ENCODE data around the gene MAD1L1.
A peak's percentile ranks its signal among the peaks of the same experiment; 100 is the strongest.

The MAD1L1 gene

DNA sequence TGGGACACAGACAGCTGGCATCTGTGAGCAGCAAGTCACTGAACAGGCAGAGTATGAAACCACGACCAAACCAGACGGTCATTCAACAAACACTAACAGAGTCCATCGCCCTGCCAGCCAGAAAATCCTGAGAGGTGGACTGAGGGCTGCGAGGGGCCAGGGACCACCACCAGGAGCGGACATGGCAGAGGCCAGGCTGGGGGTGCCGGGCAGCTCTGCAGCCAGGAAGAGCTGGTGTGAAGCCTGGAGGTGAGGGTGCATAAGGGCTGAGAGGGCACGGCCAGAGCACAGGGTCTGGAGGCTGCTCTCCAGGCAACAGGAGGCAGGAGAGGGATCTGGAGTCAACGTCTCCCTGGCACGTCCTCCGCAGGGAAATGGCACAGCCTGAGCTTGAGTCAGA is 15.5 kb downstream of the MAD1L1 start:
- DNase-seq = no peak

DNA sequence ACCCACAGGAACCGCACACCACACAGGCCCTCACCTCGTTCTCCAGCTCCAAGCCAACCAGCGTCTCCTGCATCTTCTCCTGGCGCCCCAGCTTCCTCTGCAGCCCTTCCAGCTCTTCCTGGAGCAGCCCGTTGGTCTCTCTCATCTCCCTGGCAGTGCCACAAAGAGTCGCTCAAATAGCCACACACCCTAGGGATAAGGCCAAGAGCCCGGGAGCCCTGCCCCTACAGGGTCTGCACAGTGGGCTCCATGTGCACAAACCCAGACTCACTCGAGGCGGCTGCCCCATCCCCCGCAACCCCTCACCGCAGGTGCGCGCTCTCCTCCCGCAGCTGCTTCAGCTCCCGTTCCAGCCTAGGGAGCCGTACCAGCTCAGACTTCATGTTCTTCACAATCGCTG is 16.9 kb downstream of the MAD1L1 start:
- no peak for DNase-seq

DNA sequence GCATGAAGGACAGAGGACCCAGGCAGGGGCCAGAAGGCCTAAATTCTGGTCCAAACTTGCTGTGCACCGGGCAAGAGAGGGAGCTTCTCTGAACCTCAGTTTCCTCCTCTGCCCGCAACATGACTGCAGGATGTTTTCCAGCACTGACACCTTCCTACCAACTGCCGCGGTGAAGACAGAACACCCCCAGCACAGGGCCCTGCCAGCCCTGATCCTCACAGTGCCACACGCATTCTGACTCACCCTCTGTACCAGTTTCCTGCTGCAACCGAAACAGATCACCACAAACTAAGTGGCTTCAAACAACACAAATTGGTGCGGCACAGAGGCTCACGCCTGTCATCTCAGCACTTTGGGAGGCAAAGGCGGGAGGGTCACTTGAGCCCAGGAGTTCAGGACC is 18.1 kb downstream of the MAD1L1 start:
- DNase-seq = no peak

DNA sequence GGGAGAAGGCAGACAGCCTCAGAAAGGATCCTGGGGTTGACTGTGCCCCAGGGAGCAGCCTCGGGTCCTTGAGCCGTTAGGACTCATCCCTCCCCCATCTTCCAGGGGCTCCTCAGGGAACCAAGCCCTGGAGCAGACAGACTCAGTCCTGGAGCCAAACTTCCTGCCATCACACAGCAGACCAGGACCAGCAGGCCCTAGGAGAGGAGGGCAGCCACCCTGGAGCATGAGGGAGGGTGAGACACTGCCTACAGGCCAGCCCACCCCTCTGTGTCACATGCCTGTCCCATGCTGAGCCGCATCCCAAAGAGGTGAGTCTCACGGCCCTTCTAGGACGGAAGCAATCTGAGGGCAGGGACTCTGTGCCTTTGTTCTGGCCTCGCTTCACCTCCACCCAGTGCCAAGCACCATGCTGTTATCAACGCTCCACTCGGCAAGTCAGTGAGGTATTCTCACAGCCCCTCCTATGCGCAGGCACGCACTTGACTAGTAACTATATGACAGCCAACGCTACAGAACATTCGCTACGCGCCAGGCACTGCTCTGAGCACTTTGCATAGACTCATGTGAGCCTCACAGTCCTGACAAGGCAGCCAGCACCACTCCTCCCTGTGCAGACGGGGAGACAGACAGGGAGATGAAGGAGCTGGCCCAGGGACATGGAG is 19.1 kb downstream of the MAD1L1 start:
- DNase-seq = no peak

DNA sequence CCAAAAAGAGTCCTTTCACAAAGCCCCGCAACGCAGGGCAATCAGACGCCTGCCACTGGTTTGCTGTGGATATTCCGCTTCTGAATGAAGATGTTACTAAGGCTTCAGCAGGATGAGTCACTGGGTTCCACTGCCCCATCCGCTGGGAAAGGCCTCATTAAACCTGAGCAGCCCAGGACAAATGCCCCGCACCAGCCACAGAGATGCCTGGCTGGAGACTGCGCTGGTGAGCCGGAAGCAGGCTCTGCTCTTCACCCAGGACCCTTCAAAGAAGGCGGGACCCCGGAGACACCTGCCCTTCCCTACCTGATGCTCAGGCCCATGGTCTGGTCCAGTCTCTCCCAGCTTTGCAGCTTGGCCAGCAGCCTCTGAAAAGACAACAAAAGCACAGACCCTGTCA is 19.8 kb downstream of the MAD1L1 start:
- DNase-seq = no peak

DNA sequence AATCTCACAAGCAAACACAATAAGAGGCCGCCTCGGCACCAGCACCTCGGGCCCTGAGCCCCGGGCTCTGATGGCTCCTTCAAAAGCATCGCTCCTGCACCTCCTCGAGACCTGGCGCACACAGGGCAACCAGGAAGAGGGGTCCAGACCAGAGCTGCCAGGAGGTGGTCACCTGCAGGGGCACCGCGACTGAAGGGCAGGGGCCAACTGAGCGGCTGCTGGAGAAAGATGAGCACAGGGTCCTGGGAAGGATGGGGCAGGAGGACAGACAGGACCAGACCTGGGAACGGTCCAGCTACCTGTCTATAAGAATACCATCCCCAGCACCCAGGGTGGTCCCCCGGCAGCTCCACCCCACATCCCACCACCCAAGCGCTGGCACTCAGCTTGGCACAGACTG is 20.8 kb downstream of the MAD1L1 start:
- DNase-seq = no peak

DNA sequence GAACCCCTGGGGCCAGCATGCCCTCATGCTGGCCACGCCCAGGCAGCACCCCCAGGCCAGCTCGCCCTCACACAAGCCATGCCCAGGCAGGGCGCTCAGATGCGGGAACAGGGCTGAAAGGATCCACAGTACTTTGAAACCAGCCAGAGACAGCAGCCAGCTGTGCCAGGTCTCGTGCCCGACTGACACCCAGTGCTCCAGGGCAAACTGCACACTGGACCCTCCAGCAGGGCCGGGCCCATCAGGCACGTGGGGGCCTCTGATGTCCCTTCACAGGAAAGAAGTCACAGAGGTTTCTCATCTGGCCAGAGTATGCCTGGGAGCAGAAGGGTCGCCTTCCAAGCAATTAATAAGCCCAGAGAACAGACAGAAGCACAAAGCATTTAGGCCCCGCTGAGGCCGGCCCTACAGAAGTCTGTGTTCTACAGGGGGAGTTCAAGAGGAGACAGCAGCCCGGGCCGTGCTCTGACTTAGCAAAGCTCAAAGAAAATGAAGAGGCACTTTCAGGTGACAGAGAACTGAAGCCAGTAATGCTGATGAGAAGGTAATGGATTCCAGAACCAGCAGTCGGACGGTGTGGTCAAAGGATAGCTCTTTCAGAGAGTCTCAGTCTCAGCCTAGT is 21.4 kb downstream of the MAD1L1 start:
- DNase-seq = no peak

DNA sequence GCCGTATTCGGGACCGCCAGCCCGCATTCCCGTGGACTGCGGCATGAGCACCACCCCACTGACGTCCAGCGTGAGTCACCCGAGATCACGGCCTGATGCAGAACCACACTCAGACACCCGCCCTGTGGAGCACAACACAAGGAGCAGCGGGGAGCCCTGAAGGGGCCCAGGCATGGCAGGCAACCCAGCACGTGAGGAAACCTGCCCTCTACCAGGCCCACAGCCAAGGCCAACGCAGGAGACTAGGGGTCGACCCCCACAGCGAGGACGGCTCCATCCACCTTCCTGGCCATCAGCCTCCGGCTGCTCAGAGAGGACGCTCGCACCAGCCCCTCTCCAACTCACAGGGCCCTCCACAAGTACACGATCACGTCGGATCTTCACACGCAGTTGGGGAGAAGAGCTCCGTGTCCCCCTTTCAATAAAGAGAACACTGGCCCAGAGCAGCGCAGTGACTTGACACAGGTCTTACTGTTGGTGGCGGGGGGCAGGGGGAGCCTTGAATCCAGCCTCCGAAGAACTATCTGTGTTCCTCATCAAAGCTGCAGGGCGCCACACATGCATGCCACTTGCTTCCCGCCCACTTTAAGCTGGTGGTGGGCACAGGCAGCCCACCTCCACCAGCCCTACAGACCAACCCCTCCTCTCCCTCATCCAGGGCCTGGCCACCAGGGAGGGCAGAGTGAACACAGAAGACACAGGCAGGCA is 22.0 kb downstream of the MAD1L1 start:
- DNase-seq = no peak

DNA sequence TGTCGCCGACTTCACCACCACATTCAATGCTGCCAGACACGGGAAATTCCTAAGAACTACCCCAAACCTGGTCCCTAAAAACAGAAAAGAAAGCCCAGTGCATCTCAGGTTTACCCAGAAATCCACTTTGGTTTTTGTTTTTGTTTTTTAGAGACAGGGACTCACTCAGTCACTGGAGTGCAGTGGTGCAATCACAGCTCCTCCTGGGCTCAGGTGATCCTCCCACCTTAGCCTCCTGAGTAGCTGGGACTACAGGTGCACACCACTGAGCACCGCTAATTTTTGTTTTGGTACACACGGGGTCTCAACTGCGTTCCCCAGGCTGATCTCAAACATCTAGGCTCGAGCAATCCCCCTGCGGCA is 22.8 kb downstream of the MAD1L1 start:
- no peak for DNase-seq

DNA sequence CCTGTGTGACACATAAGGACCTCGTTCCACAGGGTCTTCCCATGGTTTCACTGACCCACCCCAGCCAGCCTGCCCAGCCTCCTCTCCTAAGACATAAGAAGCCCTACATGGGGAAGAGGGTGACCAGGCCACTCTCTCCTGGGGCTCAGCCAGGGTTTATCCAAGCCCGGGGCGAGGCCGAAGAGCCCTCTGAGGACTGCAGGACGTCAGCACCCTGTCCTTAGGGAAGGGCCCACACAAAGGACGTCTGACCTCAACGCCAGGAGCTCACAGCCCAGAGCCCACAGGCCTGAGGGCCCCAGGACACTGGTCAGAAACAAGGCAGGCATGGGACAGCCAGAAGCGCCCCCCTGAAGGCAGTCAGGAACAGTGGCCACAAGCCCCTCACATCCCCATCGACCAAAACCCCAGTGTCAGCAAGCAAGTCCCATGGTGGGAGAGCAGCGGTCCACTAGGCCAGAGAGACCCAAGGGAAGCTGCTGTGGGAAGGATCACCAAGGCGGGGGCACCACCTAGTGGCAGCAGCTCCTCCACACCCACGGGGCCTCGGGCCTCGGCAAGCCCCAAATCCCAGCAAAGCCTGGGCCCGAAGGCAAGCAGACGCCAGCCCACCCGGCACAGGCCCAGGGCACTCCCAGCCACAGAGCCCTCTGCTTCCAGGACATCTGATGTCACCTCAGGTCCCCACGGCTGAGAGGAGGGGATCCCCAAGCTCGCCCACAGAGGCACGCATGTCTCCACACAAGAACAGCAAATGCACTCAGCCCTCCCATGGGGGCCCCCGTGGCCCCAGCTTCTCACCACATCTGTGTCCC is 23.4 kb downstream of the MAD1L1 start:
- DNase-seq = peak in 13 of 14 donors; percentile 9 to 82 (median 34)

DNA sequence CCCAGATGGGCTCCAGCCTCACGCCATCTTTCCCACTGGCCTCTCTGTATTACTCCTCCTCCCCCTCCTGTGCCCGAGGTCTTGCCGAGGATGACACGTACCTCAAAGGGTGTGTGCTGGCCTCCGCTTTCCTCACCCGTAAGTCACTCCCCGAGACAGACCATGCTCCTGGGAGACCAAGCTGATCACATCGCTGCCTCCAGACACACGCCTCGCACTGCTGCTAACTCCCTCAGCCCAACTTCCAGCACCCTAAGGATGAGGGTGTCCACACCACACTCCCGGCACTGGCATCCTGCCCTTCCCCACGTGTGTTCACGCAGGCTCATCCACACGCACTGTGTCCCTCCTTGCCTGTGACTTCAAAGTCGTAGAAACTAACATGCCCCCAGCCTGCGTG is 24.0 kb downstream of the MAD1L1 start:
- no peak for DNase-seq

DNA sequence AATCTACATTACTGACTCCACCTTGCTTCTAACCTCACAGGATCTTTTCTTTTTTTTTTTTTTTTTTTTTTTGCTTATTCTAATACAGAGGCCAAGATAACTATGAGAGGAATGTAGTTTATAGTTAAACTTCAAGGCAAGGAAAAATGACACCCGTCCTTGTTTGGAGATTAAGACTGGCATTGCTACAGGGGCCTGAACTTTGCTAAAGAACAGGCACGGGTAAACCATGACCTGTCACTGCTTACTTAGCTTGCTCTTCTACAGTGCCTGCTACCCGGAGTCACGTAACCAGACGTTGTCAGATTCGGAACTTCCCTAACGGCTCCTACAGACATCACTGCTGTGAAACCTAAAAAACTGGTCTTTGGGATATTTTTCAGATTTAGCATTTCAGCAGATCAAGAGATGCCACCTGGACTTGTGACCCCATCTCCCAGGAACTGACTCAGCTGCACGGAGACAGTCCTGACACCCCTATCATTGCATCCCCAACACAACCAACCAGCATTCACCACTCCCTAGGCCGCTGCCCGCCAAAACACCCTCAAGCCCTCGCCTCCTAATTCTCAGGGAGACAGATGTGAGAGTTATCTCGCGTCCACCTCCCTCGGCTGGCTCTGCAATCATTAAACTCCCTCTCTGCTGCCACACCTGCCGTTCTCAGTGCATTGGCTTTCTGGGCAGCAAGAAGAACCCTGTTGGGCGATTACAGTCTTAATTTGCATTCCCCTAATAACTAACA is 27.5 kb downstream of the MAD1L1 start:
- no peak for DNase-seq

DNA sequence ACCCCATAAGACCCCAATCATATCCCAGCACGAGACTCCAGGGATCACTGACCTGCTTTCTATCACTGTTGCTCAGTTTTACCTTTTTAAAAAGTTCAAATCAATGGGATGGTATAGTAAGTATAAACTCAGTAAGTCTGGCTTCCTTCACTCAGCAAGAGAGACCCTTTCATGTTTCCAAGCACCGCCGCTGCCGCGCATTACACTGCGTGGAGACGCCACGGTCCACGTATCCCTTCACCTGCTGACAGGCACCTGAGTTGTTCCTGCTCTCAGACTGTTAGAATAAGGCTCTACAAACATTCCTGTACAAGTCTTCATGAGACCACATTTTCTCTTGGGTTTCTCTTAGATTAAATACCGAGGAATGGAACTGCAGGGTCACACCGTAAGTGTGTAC is 28.3 kb downstream of the MAD1L1 start:
- no peak for DNase-seq

DNA sequence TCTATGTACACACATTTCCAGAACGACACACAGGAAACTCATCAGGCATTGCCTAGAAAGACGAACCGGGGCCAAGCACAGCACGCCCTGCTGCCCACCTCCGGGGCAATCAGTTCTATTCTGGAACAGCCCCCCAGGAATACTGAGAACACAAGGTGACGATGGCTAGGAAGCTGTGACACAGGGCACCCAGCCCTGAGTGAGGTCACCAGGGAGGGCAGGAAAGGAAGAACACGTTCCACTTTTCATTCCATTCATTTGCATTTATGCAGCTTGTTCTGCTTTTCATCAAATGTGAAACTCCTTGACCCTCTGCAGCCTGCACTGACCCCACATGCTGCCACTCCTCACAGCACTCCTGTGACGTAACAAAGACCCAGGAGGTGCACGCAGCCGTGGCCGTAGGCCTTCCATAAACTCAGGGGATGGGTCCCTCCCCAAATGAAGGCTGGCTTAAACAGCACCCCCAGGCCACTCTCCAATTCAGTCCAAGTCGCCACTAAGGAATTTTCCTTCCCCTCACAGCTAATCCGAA is 28.9 kb downstream of the MAD1L1 start:
- peak in 1 of 14 donors; percentile 4 for DNase-seq

DNA sequence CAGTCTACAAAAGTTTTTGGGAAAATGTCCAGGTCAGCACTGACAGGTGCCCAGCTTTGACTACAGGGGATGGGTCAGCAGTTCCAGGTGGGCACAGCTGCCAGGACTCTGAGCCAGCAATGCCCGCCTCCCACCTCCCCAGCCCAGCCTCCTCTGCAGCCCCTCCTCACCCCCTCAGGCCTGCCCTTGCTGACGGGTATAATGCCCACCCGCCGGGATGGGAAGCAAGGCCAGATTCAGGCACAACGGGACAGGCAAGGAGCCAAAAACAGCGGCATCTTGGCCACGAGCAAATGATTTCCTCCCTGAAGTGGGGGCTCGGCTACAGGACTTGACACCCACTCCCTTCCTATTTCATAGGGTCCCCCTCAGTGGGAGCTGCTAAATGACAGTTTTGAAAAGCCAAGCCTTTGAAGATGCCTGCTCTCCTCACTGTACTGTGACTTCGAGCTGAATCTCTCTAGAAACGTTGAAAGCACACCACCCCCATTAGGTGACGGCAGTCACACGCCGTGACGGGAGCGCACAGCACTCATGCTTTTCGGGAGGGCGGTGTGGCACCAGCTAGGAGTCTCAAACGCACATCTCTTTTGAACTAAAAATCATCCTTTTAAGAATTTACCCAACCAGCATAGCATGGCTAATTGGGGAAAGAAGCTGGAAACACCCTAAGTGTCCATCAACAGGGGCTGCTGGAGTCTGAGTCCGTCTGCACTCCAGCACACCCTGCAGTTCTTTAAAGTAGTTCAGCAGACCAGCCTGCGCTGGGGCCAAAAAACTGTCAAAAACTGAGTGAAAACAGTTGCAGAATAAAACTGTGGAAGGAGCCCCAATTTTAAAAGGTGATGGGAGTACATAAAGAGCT is 29.6 kb downstream of the MAD1L1 start:
- no peak for DNase-seq

DNA sequence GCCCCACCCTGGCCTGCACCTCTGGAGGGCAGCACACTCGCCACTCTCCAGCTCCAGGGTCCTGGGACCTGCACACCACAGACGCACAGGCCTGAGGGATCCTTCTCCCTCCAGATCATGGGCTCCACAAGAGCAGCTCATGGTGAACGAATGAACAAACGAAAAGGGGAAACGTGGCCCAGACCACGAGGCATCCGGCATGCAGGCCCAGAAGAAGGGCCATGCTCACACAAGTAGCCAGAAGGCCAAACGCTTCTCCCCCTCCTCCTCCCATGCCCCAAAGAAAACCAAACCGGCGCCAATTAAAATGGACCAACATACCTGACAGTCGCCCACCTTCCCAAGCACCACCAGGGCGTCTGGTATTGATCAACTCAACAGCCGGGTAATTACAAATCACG is 30.4 kb downstream of the MAD1L1 start:
- DNase-seq = peak in 6 of 14 donors; percentile 24 to 44 (median 32)

DNA sequence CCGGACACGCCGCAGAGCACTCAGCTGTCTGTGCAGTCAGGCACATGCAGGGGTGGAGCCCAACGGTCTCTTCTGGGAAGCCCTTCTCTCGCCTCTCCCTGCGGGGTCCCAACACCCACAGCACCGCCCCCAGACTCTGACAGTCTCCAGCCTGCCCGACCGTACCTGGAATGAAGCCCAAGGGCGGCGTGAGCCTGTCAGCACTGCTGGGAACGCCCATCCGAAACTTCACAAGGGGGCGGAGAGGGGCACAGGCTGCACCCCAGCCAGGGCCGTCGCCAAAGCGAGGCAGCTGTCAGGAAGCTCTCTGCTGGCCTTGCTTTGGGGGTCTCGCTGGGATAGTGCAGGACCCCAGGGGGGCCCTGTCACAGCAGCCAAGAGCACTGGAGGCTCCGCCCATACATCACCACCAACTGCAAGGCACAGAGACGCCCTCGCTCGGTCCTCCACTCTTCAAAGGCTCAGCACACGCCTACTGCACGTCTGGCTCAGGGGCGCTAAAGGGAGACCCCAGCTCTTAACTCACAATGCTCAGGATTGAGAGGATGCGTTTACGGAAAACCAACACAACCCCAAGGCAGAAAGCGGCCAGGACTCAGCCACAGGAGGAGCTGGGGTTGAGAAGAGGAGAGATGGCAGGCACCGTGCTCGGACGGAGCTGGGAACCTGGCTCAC is 30.9 kb downstream of the MAD1L1 start:
- no peak for DNase-seq

DNA sequence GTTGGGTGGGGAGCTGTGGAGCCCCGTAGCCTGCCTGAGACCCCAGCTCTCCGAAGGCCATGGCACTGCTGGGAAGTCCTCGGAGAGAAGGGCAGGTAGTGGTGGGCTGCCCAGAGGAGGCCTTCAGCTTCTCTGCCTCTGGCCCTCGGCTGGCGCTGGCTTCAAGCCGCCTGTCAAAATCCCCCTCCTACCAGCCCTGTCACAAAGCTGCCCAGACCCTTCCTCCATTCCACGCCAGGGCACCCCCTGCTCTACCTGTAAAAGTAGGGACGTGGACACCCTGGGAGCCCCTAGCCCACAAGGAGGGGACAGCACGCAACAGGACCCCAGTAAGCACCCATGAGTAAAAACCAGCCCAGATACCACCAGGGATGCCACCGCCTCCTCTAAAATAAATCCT is 31.6 kb downstream of the MAD1L1 start:
- no peak for DNase-seq

DNA sequence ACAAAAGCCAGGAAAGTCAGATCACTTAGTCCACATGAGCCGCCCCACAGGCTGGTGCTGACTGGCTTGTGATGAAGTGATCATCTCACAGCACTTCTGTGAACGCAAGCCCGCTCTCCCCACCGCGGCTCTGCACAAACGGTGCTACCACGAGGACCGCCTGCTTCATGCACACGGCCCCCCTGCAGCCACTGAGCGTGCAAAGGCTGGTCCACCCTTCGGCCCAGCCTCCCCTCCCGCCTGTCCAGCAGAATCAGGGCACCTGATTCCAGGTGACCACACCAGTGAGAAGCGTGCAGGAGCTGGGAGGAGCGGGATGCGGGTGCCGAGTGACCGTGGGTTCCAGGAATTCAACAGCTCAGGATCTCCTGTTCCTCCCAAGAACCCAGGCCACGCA is 32.2 kb downstream of the MAD1L1 start:
- no peak for DNase-seq

DNA sequence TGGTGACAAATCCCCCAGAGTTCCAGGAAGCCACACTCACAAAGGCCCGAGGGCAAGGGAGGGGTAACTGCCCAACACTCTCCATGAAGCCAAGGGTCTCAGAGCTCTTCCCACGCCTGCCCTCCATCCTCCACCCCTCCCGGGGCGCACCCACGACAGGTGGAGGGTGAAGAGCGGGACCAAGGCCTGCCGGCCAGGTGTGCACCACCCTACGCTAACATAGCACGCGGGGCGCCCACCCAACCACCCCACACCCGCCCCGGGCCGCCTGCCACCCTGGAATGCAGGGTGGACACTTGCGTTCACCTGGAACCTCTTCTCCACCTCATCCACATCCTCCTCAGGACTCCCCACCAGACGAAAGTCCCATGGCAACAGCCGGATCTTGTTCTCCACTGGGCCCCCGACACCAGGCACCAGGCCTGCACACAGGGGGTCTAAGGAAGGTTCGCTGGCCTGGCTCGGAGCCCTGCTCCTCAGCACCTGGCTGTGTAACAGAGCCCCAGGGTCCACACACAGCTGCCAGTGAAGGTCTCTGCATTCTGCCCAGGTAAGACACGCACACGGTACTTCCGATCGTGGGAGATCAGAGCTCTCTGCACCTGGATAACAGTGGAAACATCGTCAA is 32.7 kb downstream of the MAD1L1 start:
- no peak for DNase-seq

Data from C1 segment of cervical spinal cord (tissue), 14 donors.